ENCODE measurements around the gene SEMA6D.

DNA sequence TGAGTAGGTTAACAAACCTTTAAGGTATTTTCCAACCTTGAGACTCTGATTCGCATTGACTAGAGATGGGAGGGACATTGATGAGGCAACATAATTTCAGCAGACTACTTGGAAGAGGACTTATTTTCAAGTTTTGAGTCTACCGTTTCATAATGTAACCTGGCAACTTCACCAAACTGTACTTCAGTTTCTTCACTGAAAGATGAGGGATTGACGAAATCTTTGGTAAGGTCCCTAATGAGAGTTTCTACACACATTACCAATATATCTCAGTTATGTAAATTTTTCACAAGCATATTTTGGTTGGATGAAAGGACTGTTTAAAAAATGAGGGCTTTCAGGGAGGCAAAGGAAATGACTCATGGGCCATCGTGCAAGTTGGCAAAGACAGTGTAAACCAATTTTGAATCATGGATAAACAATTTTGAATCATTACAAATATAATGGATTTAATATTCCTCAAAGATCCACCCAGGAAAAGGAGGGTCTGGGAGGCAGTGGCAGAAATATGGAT, 28.7 kb upstream of the SEMA6D start:
- TF ChIP-seq, protein P1, sequence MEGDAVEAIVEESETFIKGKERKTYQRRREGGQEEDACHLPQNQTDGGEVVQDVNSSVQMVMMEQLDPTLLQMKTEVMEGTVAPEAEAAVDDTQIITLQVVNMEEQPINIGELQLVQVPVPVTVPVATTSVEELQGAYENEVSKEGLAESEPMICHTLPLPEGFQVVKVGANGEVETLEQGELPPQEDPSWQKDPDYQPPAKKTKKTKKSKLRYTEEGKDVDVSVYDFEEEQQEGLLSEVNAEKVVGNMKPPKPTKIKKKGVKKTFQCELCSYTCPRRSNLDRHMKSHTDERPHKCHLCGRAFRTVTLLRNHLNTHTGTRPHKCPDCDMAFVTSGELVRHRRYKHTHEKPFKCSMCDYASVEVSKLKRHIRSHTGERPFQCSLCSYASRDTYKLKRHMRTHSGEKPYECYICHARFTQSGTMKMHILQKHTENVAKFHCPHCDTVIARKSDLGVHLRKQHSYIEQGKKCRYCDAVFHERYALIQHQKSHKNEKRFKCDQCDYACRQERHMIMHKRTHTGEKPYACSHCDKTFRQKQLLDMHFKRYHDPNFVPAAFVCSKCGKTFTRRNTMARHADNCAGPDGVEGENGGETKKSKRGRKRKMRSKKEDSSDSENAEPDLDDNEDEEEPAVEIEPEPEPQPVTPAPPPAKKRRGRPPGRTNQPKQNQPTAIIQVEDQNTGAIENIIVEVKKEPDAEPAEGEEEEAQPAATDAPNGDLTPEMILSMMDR (conservative IDR thresholded peaks at IDR 0.05), result no peak
- TF ChIP-seq ZFX (IDR thresholded peaks at IDR 0.05), result no peak

Data from C4-2B (cell line).